SU-DHL-6 (cell line): Measurements from ENCODE around the gene SDK1.

Experiments used
- EZH2phosphoT487 ChIP-seq: fragments of 200-600 bp; sonication (generic), shearing (Covaris generic); conservative IDR thresholded peaks from 2 replicates; pipeline ENCODE4 v1.6.1; 2018; ENCODE audit warnings: mild to moderate bottlenecking, antibody characterized with exemption, low read length, moderate library complexity, mixed read lengths
- TF ChIP-seq, protein P1 (sequence below): fragments of 200-600 bp; sonication (generic); IDR thresholded peaks from one replicate; pipeline ENCODE4 v1.5.1; 2017; ENCODE audit warnings: antibody characterized with exemption, mild to moderate bottlenecking, low read length, moderate library complexity; ENCODE audit not compliant: insufficient read depth, poor library complexity, severe bottlenecking

DNA sequence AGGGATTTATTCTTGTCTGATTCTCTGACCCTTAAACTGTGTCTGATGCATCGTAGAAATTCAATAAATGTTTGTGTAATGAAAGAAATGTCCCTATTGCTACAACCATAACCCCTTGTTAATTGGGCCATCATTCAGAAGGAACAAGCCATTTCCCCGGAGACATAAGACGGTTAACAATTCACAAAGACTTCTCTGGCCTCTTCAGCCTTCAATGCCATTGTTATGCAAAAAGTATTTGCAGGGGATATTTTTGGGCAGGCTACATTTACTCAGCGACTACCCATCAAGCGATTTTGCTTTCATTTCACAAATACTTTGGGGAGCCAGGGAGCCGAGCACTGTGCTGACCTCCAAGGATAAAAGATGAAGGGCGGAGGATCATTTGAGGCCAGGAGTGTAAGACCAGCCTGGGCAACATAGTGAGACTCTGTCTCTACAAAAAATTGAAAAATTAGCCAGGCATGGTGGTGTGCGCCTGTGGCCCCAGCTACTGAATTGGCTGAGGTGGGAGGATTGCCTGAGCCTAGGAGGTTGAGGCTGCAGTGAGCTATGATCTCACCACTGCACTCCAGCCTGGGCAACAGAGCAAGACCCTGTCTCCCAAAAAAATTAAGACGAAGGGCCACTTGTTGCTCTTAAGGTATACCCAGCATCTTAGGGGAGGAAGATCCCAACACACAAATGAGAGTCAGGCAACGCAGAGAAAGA, 20.0 kb upstream of the SDK1 start:
- TF ChIP-seq, protein P1, sequence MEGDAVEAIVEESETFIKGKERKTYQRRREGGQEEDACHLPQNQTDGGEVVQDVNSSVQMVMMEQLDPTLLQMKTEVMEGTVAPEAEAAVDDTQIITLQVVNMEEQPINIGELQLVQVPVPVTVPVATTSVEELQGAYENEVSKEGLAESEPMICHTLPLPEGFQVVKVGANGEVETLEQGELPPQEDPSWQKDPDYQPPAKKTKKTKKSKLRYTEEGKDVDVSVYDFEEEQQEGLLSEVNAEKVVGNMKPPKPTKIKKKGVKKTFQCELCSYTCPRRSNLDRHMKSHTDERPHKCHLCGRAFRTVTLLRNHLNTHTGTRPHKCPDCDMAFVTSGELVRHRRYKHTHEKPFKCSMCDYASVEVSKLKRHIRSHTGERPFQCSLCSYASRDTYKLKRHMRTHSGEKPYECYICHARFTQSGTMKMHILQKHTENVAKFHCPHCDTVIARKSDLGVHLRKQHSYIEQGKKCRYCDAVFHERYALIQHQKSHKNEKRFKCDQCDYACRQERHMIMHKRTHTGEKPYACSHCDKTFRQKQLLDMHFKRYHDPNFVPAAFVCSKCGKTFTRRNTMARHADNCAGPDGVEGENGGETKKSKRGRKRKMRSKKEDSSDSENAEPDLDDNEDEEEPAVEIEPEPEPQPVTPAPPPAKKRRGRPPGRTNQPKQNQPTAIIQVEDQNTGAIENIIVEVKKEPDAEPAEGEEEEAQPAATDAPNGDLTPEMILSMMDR = no peak
- no peak for TF ChIP-seq EZH2phosphoT487
